H1 (cell line): ENCODE results near the gene SYPL1. TPM values are rescaled to one million over a fixed set of nuclear protein-coding genes. Genes with fewer than 3 reads are reported as not detected.

Experiments used
- CTCF ChIA-PET: fragments of 300-600 bp; sonication (Branson Sonifier 250); formaldehyde crosslinking; loops from one replicate; lab custom pipeline; 2021; ENCODE audit not compliant: partially characterized antibody; lab: Charles Lee
- POLR2A ChIA-PET: fragments of 300-600 bp; sonication (Branson Sonifier 250); formaldehyde crosslinking; loops from one replicate; lab custom pipeline; 2021; ENCODE audit warnings: inconsistent platforms; ENCODE audit not compliant: partially characterized antibody; lab: Charles Lee
- DNase-seq, 2 experiments: peaks; one replicate each; pipeline versions ENCODE4 v3.0.0 to v3.0.0-alpha.2; 2010 to 2022; ENCODE audit warnings: low spot score in 2 of 2, low read depth in 1 of 2, mixed read lengths in 1 of 2
- FAIRE-seq: peaks from 2 replicates; lab custom pipeline; 2011; peaks lifted over from hg19 to GRCh38; lab: Jason Lieb, UNC
- H2AFZ ChIP-seq: 2 replicates; pipeline ENCODE4 v1.8.1; 2012; ENCODE audit warnings: low read length, inconsistent platforms
- H2AK5ac ChIP-seq: 2 replicates; pipeline ENCODE4 v1.6.1; 2013; ENCODE audit warnings: low read depth, low read length
- H2BK120ac ChIP-seq: replicated peaks from 2 replicates; pipeline ENCODE3; 2013; ENCODE audit warnings: low read depth, low read length, inconsistent platforms
- H2BK12ac ChIP-seq: 2 replicates; pipeline ENCODE4 v1.6.1; 2013; ENCODE audit warnings: low read depth, low read length
- H2BK15ac ChIP-seq: 2 replicates; pipeline ENCODE4 v1.6.1; 2013; ENCODE audit warnings: low read length
- H2BK20ac ChIP-seq: 2 replicates; pipeline ENCODE4 v1.6.1; 2013; ENCODE audit warnings: low read length
- H2BK5ac ChIP-seq: 2 replicates; pipeline ENCODE4 v1.6.1; 2013; ENCODE audit warnings: low read depth, low read length
- H3K14ac ChIP-seq: 2 replicates; pipeline ENCODE4 v1.6.1; 2013; ENCODE audit warnings: inconsistent platforms; ENCODE audit not compliant: insufficient read length
- H3K18ac ChIP-seq: 2 replicates; pipeline ENCODE4 v1.6.1; 2013; ENCODE audit warnings: low read length; ENCODE audit errors: extremely low read depth
- H3K23ac ChIP-seq: 2 replicates; pipeline ENCODE4 v1.6.1; 2013; ENCODE audit warnings: inconsistent platforms; ENCODE audit not compliant: insufficient read length
- H3K23me2 ChIP-seq: 2 replicates; pipeline ENCODE4 v1.6.1; 2013; ENCODE audit warnings: low read depth, low read length
- H3K27ac ChIP-seq: 2 replicates; pipeline ENCODE4 v1.6.1; 2011; ENCODE audit warnings: low read depth, low read length, inconsistent platforms
- H3K27me3 ChIP-seq, 4 experiments: replicated peaks in 1 of 4; 1 replicate in 1 of 4; 2 replicates in 3 of 4; pipeline versions ENCODE4 v1.6.1 to v1.8.1; 2011 to 2013; ENCODE audit warnings: low read length in 3 of 4, mild to moderate bottlenecking in 3 of 4, inconsistent platforms in 2 of 4, mixed read lengths in 2 of 4, moderate library complexity in 1 of 4; ENCODE audit not compliant: control insufficient read depth in 3 of 4, insufficient read depth in 3 of 4; ENCODE audit errors: extremely low read depth in 1 of 4
- H3K36me3 ChIP-seq, 4 experiments: 2 replicates each; pipeline versions ENCODE4 v1.6.1 to v1.8.1; 2011 to 2013; ENCODE audit warnings: mild to moderate bottlenecking in 4 of 4, low read length in 3 of 4, moderate library complexity in 2 of 4, control low read depth in 1 of 4, inconsistent platforms in 1 of 4; ENCODE audit not compliant: insufficient read depth in 4 of 4, control insufficient read depth in 2 of 4
- H3K4ac ChIP-seq: replicated peaks from 2 replicates; pipeline ENCODE3; 2013; ENCODE audit warnings: low read length, low read depth, mixed read lengths, inconsistent platforms; ENCODE audit not compliant: insufficient read length
- H3K4me1 ChIP-seq, 4 experiments: replicated peaks in 1 of 4; 1 replicate in 1 of 4; 2 replicates in 3 of 4; pipeline versions ENCODE4 v1.6.1 to v1.8.1; 2011 to 2013; ENCODE audit warnings: low read length in 3 of 4, inconsistent platforms in 2 of 4, mixed read lengths in 1 of 4; ENCODE audit not compliant: insufficient read depth in 4 of 4, control insufficient read depth in 3 of 4
- H3K4me2 ChIP-seq, 2 experiments: 2 replicates each; pipeline versions ENCODE4 v1.6.1 to v1.8.1; 2011 to 2013; ENCODE audit warnings: low read depth in 2 of 2, low read length in 2 of 2, control low read depth in 1 of 2, inconsistent platforms in 1 of 2, mild to moderate bottlenecking in 1 of 2; ENCODE audit not compliant: insufficient read depth in 1 of 2
- H3K4me3 ChIP-seq, 4 experiments: fragments of 200-600, 300-600 bp in 1 of 4; sonication (generic), shearing (Covaris generic), sonication (Bioruptor Twin) in 1 of 4; 2 replicates each; pipeline versions ENCODE4 v1.5.1 to v1.8.1; 2011 to 2016; ENCODE audit warnings: low read length in 4 of 4, low read depth in 3 of 4, control low read depth in 2 of 4, inconsistent platforms in 2 of 4, mild to moderate bottlenecking in 2 of 4, mixed read lengths in 1 of 4, moderate library complexity in 1 of 4; ENCODE audit not compliant: insufficient read depth in 2 of 4; ENCODE audit errors: extremely low read depth in 1 of 4
- H3K56ac ChIP-seq: replicated peaks from 2 replicates; pipeline ENCODE3; 2013; ENCODE audit warnings: low read depth, mild to moderate bottlenecking, mixed read lengths, low read length, inconsistent platforms; ENCODE audit not compliant: insufficient read length
- H3K79me1 ChIP-seq: 2 replicates; pipeline ENCODE4 v1.6.1; 2013; ENCODE audit warnings: low read depth, low read length, control low read depth
- H3K79me2 ChIP-seq, 2 experiments: 2 replicates each; pipeline versions ENCODE4 v1.6.1 to v1.8.1; 2012 to 2013; ENCODE audit warnings: low read length in 2 of 2, mild to moderate bottlenecking in 2 of 2, inconsistent platforms in 1 of 2; ENCODE audit not compliant: insufficient read depth in 2 of 2, control insufficient read depth in 1 of 2
- H3K9ac ChIP-seq, 4 experiments: replicated peaks in 1 of 4; 1 replicate in 1 of 4; 2 replicates in 3 of 4; pipeline versions ENCODE4 v1.6.1 to v1.8.1; 2011 to 2013; ENCODE audit warnings: low read depth in 3 of 4, low read length in 3 of 4, control low read depth in 2 of 4, mild to moderate bottlenecking in 2 of 4, moderate library complexity in 2 of 4, inconsistent platforms in 1 of 4; ENCODE audit errors: extremely low read depth in 1 of 4
- H3K9me3 ChIP-seq, 2 experiments: 2 replicates each; pipeline versions ENCODE4 v1.6.1 to v1.8.1; 2012 to 2013; ENCODE audit warnings: mild to moderate bottlenecking in 2 of 2, moderate library complexity in 2 of 2, control low read depth in 1 of 2, inconsistent platforms in 1 of 2, low read depth in 1 of 2, low read length in 1 of 2, mixed read lengths in 1 of 2; ENCODE audit not compliant: insufficient read depth in 2 of 2
- H4K20me1 ChIP-seq, 2 experiments: replicated peaks in 1 of 2; 2 replicates each; pipeline versions ENCODE3 to v1.8.1; 2011 to 2013; ENCODE audit warnings: inconsistent platforms in 2 of 2, low read length in 2 of 2, mild to moderate bottlenecking in 1 of 2; ENCODE audit not compliant: insufficient read depth in 2 of 2, control insufficient read depth in 1 of 2
- H4K5ac ChIP-seq: 2 replicates; pipeline ENCODE4 v1.6.1; 2013; ENCODE audit warnings: low read length, low read depth, mixed read lengths, inconsistent platforms; ENCODE audit not compliant: insufficient read length
- H4K8ac ChIP-seq: 2 replicates; pipeline ENCODE4 v1.8.0; 2013; ENCODE audit warnings: mild to moderate bottlenecking, moderate library complexity, low read length, inconsistent platforms; ENCODE audit not compliant: insufficient read depth; ENCODE audit errors: extremely low read depth
- H4K91ac ChIP-seq: replicated peaks from 2 replicates; pipeline ENCODE3; 2013; ENCODE audit warnings: low read length, mixed read lengths, inconsistent platforms; ENCODE audit not compliant: insufficient read length
- SIRT6 ChIP-seq: IDR thresholded peaks from one replicate; pipeline ENCODE4 v1.7.1; 2012; ENCODE audit warnings: low read length, inconsistent platforms
- WGBS, 2 experiments: shearing (Covaris generic) in 1 of 2; methylation state at CpG; one replicate each; pipeline versions ENCODE4 v1.1.6 to v1.1.7; 2013 to 2015; ENCODE audit warnings: low lambda C conversion rate in 2 of 2, mixed read lengths in 2 of 2, inconsistent platforms in 1 of 2, low coverage in 1 of 2, missing lambda C conversion rate in 1 of 2; ENCODE audit not compliant: insufficient replicate concordance in 2 of 2, insufficient coverage in 1 of 2, insufficient read length in 1 of 2; ENCODE audit errors: extremely low coverage in 1 of 2, missing lambda C conversion rate in 1 of 2; 5-methylcytosine and 5-hydroxymethylcytosine counted together
- polyA plus RNA-seq, 7 experiments: library from polyadenylated mRNA; depleted of rRNA in 3 of 7; stranded (reverse) in 5 of 7; unstranded in 2 of 7; fragments of >200 nt in 5 of 7; fragments of 200-250 nt in 2 of 7; gene quantifications; 1 replicate in 5 of 7; 2 replicates in 1 of 7; 4 replicates in 1 of 7; pipeline versions ENCODE4 v1.2.1 to v1.2.3, GENCODE V29; 2011 to 2013; ENCODE audit warnings: missing spikeins in 2 of 7, mixed read lengths in 2 of 7
- total RNA-seq: library from RNA; stranded (reverse); fragmentation: NEBNext Ultra II Directional; extraction: Animal tissue kit (Norgen Biotek cat#: 25700); gene quantifications from 2 replicates; pipeline ENCODE4 v1.2.1, GENCODE V29; 2021

Gene SYPL1
- total and polyA plus RNA-seq, 2 of the 8 experiments (the other 6 are each of a cell fraction or from before 2014, with no cell fraction given), result 44.9 to 57.7 TPM

DNA sequence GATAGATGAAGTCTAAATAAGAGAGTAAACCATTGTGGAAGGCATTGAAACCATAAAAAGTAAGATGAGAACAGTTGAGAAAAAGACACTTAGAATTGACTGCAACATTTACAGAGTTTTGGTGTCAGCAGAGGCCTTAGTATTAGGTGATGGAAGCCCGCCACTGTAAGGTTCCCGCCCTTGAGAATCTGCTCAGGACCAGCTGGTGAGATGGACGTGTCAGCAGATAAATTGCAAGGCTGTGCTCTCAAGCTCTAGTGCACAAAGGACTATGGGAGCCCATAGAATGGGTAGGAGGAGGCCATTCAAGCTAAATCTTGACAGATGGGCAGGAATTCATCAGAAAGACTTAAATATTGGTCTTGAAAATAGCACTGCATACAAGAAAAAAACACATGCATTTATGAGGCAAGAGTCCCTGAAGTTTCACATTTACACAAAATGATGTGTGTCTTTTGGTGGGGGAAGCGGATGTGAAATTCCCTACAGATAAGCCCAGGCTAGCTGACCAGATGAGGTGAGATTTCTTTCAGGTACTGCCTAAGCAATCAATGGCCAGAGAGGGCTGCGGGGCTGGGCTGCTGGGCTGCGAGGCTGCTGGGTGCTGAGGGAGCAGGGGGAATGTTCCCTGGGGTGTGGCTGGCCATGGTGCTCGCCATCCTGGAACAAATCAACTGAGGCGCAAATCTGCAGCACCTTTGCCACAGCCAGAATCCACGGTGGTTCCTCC is 42.5 kb downstream of the SYPL1 start:
- Histone ChIP-seq H3K27me3 (no peaks in the 10 kb centered on the region), H2BK5ac (no peak overlapping the region), H4K91ac (no peak overlapping the region), H4K20me1 (no peaks in the 10 kb centered on the region), H3K79me2 (no peaks in the 10 kb centered on the region), H3K4me2 (no peak overlapping the region), H3K56ac (no peak overlapping the region), H3K4me3 (no peak overlapping the region), H3K4me1 (peaks cover 0 to 6% (median 3%) of the 10 kb centered on the region in 4 experiments; a peak in 2 of 7 replicates), H2AK5ac (no peak overlapping the region), H4K5ac (no peak overlapping the region), H3K18ac (no peak overlapping the region; the same call in 1 of the 2 replicates), H3K9me3 (no peaks in the 10 kb centered on the region), H3K23me2 (no peaks in the 10 kb centered on the region), H3K36me3 (no peaks in the 10 kb centered on the region), H4K8ac (no peak overlapping the region)
- DNase-seq, result no peak
- 84% methylated on average over 9 of the region's 9 CpGs; no CpG with 5 or more reads in 1 of the 2 experiments for WGBS, 2 experiments
- POLR2A ChIA-PET, result no interaction called here
- no peak for TF ChIP-seq SIRT6
- TF ChIP-seq, all 59 proteins: peak for 0
- H2BK15ac ChIP-seq, result no peak overlapping the region
- H3K27ac ChIP-seq, result no peak overlapping the region
- FAIRE-seq, result no peak
- H3K9ac ChIP-seq, result no peak overlapping the region
- H2BK120ac ChIP-seq, result no peak overlapping the region
- no peak overlapping the region for H3K23ac ChIP-seq
- no peaks in the 10 kb centered on the region for H3K79me1 ChIP-seq
- H2AFZ ChIP-seq, result no peak overlapping the region
- no peak overlapping the region for H3K14ac ChIP-seq
- no peak overlapping the region for H2BK20ac ChIP-seq
- no peak overlapping the region for H2BK12ac ChIP-seq
- CTCF ChIA-PET, result interaction anchor here (0.8 to 6.2 kb wide), 5 partner anchors 13 to 412 kb away, joined by 4 to 38 read pairs (median 5); no protein-coding TSS in a partner anchor
- no peak overlapping the region for H3K4ac ChIP-seq
